Upper lobe of left lung (tissue), 6 donors: Measurements from ENCODE around the gene PRR23E. TPM values are rescaled to one million over a fixed set of nuclear protein-coding genes. Genes with fewer than 3 reads are reported as not detected.
A peak's percentile ranks its signal among the peaks of the same experiment; 100 is the strongest.

Source experiments
- ATAC-seq, 2 donors: fragments of 200-7000 bp; cut with Tn5 transposase; one replicate each; pipeline ENCODE4 v1.9.1; 2022; ENCODE audit warnings: mild to moderate bottlenecking in 2 of 2, moderate library complexity in 2 of 2; ENCODE audit not compliant: low FRiP score in 2 of 2
- DNase-seq, 2 donors: peaks; one replicate each; pipeline ENCODE4 v3.0.0-alpha.2; 2019 to 2020
- H3K27ac ChIP-seq, 4 donors: fragments of 200-600 bp; sonication (generic); one replicate each; pipeline ENCODE4 v1.5.1; 2016 to 2019
- H3K27me3 ChIP-seq, 4 donors: fragments of 200-600 bp; sonication (generic); one replicate each; pipeline ENCODE4 v1.5.1; 2017 to 2019
- H3K36me3 ChIP-seq, 4 donors: fragments of 200-600 bp; sonication (generic); one replicate each; pipeline ENCODE4 v1.5.1; 2016 to 2019
- H3K4me1 ChIP-seq, 4 donors: fragments of 200-600 bp; sonication (generic); one replicate each; pipeline ENCODE4 v1.5.1; 2018 to 2019
- H3K4me3 ChIP-seq, 4 donors: fragments of 200-600 bp; sonication (generic); one replicate each; pipeline ENCODE4 v1.5.1; 2017 to 2019; ENCODE audit warnings: mild to moderate bottlenecking in 2 of 4, moderate library complexity in 1 of 4
- H3K9me3 ChIP-seq, 4 donors: fragments of 200-600 bp; sonication (generic); one replicate each; pipeline ENCODE4 v1.5.1; 2018 to 2019
- CTCF ChIP-seq, 6 experiments: fragments of 450-650 bp in 4 of 6; fragments of 200-600 bp in 2 of 6; sonication (generic) in 2 of 6; IDR thresholded peaks; one replicate each; pipeline ENCODE4 v1.5.1; 2016 to 2019; ENCODE audit warnings: antibody characterized with exemption in 6 of 6
- EP300 ChIP-seq, 4 donors: sonication (generic); formaldehyde crosslinking; IDR thresholded peaks; one replicate each; pipeline ENCODE4 v1.5.1; 2017; ENCODE audit warnings: antibody characterized with exemption in 4 of 4, control low read depth in 2 of 4
- POLR2A ChIP-seq, 4 donors: fragments of 450-650 bp; IDR thresholded peaks; one replicate each; pipeline ENCODE4 v1.5.1; 2016 to 2017; ENCODE audit warnings: antibody characterized with exemption in 4 of 4, mild to moderate bottlenecking in 2 of 4
- POLR2AphosphoS5 ChIP-seq, 2 donors: sonication (generic); formaldehyde crosslinking; IDR thresholded peaks; one replicate each; pipeline ENCODE4 v1.5.1; 2017; ENCODE audit warnings: antibody characterized with exemption in 2 of 2
- WGBS, 2 donors: methylation state at CpG; one replicate each; pipeline ENCODE4 v1.1.5; 2017 to 2018; 5-methylcytosine and 5-hydroxymethylcytosine counted together
- total RNA-seq, 6 donors: library from RNA; depleted of rRNA in 4 of 6; stranded (reverse); fragments of >200 nt in 4 of 6; gene quantifications; one replicate each; pipeline versions ENCODE4 v1.1.0 to v1.2.1, GENCODE V29; 2016 to 2021
- donor health status: DM: no; HTN: no; CAD: no; lungs with moderate emphysema.
- donor health status: DM: no; HTN: yes; CAD: no; lungs with severe emphysema.

PRR23E gene
- total RNA-seq, 6 donors from 2014 or later: not detected

DNA sequence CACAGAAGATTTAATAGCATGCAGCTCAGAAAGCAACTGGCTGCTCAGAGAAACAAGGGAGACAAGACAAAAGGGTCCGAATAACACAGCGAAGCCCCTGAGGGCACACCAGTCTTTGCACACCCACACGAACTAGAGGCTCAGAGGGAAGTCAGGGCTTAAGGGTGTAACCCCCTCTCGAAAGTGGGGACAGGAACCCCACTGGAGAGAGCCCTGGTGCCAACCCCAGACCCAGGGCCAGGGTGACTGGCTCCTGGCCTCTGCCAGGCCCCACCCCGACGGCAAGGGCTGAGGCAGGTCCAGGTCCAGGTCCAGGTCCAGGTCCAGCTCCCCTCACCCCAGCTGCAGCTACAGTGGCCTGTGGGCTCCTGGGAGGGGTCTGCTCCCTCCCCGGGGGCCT, 10.5 kb upstream of the PRR23E start:
- H3K27me3 ChIP-seq: no peaks in the 10 kb centered on the region
- TF ChIP-seq POLR2A (IDR thresholded peaks at IDR 0.05) (no peak), CTCF (IDR thresholded peaks at IDR 0.05) (no peak), POLR2AphosphoS5 (IDR thresholded peaks at IDR 0.05) (no peak), EP300 (IDR thresholded peaks at IDR 0.05) (no peak)
- H3K9me3 ChIP-seq: no peaks in the 10 kb centered on the region
- DNase-seq (peak in 1 of 2 donors; percentile 18), ATAC-seq (peak in 1 of 2 donors; percentile 54)
- no peaks in the 10 kb centered on the region for H3K36me3 ChIP-seq
- no peaks in the 10 kb centered on the region for H3K4me1 ChIP-seq
- no peak overlapping the region for H3K4me3 ChIP-seq
- 77 to 92% methylated on average over 5 to 7 of the region's 7 CpGs for WGBS, 2 donors
- H3K27ac ChIP-seq: no peak overlapping the region

DNA sequence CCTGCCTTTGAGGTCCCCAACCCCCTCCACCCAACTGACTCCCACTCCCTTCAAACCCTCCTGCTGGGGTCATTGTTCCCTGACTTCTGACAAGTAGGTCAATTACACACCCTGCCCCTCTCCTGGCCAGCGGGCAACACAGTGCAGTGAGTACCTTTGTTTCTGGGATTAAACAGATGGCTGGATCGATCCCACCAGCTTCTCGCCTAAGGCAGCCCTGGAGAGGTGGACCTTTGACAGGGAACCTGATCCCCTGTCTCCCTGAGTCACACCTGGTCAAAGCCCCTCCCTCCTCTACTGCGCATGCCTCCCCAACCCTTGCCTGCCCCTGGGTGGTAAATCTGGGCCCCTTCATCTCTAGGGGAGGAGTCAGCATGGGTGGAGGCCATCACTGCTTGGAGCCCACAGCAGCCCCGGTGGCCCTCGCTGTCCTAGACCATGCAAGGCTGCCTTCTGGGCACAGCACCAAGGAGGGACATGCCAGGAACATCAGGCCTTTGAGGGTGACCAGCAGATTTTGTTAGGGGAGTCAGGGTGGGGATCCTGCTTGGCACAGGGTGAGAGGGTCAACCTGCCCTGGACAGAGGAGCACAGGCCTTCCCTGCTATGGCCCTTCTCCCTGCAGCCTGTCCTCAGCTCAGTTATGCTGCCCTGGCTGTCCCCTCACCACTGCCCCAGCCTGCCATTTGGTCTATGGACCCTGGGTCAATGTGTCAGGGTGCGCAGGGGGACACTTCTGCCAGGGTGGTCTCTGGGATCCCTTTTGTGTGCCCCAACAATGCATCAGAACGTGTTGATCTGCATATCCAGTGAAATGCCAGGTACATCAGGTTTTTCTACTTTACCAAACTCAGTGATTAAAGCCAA, 9.8 kb upstream of the PRR23E start:
- no peaks in the 10 kb centered on the region for H3K27me3 ChIP-seq
- no peaks in the 10 kb centered on the region for H3K4me1 ChIP-seq
- H3K4me3 ChIP-seq: no peak overlapping the region
- no peak overlapping the region for H3K27ac ChIP-seq
- H3K36me3 ChIP-seq: no peaks in the 10 kb centered on the region
- no peak for DNase-seq
- WGBS, 2 donors: 75 to 84% methylated on average over 4 to 8 of the region's 8 CpGs
- no peaks in the 10 kb centered on the region for H3K9me3 ChIP-seq
- peak; percentile 29 to 54 for ATAC-seq
- TF ChIP-seq POLR2AphosphoS5 (IDR thresholded peaks at IDR 0.05): no peak
- no peak for TF ChIP-seq EP300 (IDR thresholded peaks at IDR 0.05)
- TF ChIP-seq POLR2A (IDR thresholded peaks at IDR 0.05): no peak
- no peak for TF ChIP-seq CTCF (IDR thresholded peaks at IDR 0.05)

DNA sequence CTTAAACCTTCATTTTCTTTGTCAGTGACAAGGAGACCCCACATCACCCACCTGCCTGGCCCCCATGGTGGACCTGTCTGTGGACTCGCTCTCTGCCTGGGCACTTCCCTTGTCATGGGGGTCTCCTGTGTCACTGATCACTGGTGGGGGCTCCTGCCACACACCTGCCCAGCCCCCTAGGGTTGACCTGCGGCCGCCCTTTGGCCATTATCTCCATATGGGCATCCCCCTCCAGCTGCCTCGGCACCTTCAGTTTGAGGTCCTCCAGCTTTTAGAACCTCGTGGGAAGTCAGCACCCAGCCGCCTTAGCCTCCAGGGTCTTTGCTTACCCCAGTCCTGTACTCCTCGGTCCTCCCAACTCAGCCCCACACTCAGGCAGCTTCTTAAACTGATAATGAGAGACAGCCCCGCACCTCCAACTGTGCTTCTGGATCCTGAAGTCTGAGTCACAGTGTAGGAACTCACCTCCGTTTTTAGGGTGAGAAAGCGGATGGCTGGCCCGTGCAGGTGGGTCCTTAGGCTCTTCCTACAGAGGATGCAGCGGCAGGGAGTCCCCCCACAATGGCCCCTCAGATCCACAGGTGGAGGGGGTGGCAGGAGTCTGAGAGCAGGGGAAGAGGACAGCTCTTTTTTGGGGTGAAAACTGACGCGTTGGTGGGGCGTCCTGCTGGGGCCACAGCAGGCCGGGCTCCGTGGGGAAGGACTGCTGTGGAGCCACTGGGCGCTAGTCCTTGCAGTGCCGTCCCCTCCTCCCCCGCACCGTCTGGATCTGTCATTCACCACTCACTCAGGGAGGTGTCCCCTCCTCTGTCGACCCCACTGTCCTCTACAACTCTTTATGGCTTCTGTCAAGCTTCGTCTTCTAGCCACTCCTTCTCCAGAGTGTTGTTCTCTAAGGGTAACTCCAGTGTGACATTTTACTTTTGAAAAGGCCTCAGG, 8.7 kb upstream of the PRR23E start:
- TF ChIP-seq POLR2AphosphoS5 (IDR thresholded peaks at IDR 0.05): no peak
- TF ChIP-seq CTCF (IDR thresholded peaks at IDR 0.05): no peak
- no peak for TF ChIP-seq EP300 (IDR thresholded peaks at IDR 0.05)
- TF ChIP-seq POLR2A (IDR thresholded peaks at IDR 0.05): no peak
- DNase-seq (peak in 1 of 2 donors; percentile 15), ATAC-seq (peak; percentile 35 to 36)
- Histone ChIP-seq H3K36me3 (no peaks in the 10 kb centered on the region), H3K4me3 (no peak overlapping the region), H3K27ac (no peak overlapping the region), H3K4me1 (no peaks in the 10 kb centered on the region), H3K27me3 (no peaks in the 10 kb centered on the region), H3K9me3 (no peaks in the 10 kb centered on the region)
- 82 to 88% methylated on average over 20 to 23 of the region's 23 CpGs for WGBS, 2 donors

- H3K4me1 ChIP-seq: no peaks in the 10 kb centered on the region
- H3K27ac ChIP-seq: no peak overlapping the region
- H3K27me3 ChIP-seq: no peaks in the 10 kb centered on the region
- 88 to 91% methylated on average over 1 to 4 of the region's 4 CpGs for WGBS, 2 donors
- TF ChIP-seq EP300 (IDR thresholded peaks at IDR 0.05) (no peak), POLR2A (IDR thresholded peaks at IDR 0.05) (no peak), POLR2AphosphoS5 (IDR thresholded peaks at IDR 0.05) (no peak), CTCF (IDR thresholded peaks at IDR 0.05) (no peak)
- H3K4me3 ChIP-seq: no peak overlapping the region
- ATAC-seq (no peak), DNase-seq (no peak)
- no peaks in the 10 kb centered on the region for H3K9me3 ChIP-seq
- no peaks in the 10 kb centered on the region for H3K36me3 ChIP-seq
Measured at GRCh38 chr3:127184870-127185216, 8.1 kb upstream of the PRR23E start.
